ENCODE results near the gene MED15.

DNA sequence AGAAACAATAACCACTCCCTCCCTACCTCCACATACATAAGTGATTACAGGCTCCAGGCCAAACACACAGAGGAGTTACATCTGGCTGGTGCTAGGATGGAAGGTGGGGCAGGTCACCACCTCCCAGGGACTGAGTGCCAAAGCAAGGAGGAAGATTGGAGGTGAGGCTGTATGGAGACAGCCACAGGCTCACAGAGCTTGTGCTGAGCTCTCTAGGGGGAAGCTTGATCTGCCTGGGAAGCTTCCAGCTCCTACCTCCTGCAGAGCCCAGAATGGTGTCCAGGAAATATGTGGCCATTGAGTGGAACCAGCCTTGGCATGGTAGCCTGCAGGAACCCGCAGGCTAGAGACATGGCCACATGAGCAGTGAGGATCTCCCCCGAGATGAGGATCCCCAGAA is 3.6 kb upstream of the MED15 start:
- TF ChIP-seq, protein P1, sequence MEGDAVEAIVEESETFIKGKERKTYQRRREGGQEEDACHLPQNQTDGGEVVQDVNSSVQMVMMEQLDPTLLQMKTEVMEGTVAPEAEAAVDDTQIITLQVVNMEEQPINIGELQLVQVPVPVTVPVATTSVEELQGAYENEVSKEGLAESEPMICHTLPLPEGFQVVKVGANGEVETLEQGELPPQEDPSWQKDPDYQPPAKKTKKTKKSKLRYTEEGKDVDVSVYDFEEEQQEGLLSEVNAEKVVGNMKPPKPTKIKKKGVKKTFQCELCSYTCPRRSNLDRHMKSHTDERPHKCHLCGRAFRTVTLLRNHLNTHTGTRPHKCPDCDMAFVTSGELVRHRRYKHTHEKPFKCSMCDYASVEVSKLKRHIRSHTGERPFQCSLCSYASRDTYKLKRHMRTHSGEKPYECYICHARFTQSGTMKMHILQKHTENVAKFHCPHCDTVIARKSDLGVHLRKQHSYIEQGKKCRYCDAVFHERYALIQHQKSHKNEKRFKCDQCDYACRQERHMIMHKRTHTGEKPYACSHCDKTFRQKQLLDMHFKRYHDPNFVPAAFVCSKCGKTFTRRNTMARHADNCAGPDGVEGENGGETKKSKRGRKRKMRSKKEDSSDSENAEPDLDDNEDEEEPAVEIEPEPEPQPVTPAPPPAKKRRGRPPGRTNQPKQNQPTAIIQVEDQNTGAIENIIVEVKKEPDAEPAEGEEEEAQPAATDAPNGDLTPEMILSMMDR (IDR thresholded peaks at IDR 0.05) = no peak
- TF ChIP-seq, protein P2, sequence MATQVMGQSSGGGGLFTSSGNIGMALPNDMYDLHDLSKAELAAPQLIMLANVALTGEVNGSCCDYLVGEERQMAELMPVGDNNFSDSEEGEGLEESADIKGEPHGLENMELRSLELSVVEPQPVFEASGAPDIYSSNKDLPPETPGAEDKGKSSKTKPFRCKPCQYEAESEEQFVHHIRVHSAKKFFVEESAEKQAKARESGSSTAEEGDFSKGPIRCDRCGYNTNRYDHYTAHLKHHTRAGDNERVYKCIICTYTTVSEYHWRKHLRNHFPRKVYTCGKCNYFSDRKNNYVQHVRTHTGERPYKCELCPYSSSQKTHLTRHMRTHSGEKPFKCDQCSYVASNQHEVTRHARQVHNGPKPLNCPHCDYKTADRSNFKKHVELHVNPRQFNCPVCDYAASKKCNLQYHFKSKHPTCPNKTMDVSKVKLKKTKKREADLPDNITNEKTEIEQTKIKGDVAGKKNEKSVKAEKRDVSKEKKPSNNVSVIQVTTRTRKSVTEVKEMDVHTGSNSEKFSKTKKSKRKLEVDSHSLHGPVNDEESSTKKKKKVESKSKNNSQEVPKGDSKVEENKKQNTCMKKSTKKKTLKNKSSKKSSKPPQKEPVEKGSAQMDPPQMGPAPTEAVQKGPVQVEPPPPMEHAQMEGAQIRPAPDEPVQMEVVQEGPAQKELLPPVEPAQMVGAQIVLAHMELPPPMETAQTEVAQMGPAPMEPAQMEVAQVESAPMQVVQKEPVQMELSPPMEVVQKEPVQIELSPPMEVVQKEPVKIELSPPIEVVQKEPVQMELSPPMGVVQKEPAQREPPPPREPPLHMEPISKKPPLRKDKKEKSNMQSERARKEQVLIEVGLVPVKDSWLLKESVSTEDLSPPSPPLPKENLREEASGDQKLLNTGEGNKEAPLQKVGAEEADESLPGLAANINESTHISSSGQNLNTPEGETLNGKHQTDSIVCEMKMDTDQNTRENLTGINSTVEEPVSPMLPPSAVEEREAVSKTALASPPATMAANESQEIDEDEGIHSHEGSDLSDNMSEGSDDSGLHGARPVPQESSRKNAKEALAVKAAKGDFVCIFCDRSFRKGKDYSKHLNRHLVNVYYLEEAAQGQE (IDR thresholded peaks at IDR 0.05; ENCODE audit: insufficient read depth in 1 of 2, low read depth in 2 of 2, low read length in 1 of 2) = no peak
- no peak for TF ChIP-seq SIN3A (IDR thresholded peaks at IDR 0.05; ENCODE audit: borderline replicate concordance, insufficient read depth, low read depth, low read length)
